Measurements from ENCODE around the gene KLF6. TPM values are rescaled to one million over a fixed set of nuclear protein-coding genes. Genes with fewer than 3 reads are reported as not detected.

The KLF6 gene
- total RNA-seq = 474 TPM
- long read RNA-seq, full-length matches to known transcripts = 1,576 of 1,876 reads
- long read RNA-seq, partial matches to known transcripts = 70 of 1,876 reads
- long read RNA-seq, other reads (novel, unspliced or antisense) = 230 of 1,876 reads

- no peak for DNase-seq (ENCODE audit: low spot score)
Measured at GRCh38 chr10:3784510-3785250, at the start of gene KLF6. Gene KLF6, minus strand, starts transcription at chr10:3785209. Its CDS starts 195 bp downstream, at chr10:3785014.

- no peak for DNase-seq (ENCODE audit: low spot score)
Measured at GRCh38 chr10:3834404-3834803, 49.4 kb upstream of the KLF6 start.

- DNase-seq (ENCODE audit: low spot score) = no peak
Measured at GRCh38 chr10:3833046-3833445, 48.0 kb upstream of the KLF6 start.

GRCh38 chr10:3832022-3832786 is 47.2 kb upstream of the KLF6 start:
- no peak for DNase-seq (ENCODE audit: low spot score)

GRCh38 chr10:3831608-3832007 is 46.6 kb upstream of the KLF6 start:
- no peak for DNase-seq (ENCODE audit: low spot score)

GRCh38 chr10:3830946-3831345 is 45.9 kb upstream of the KLF6 start:
- no peak for DNase-seq (ENCODE audit: low spot score)

- no peak for DNase-seq (ENCODE audit: low spot score)
Measured at GRCh38 chr10:3829156-3830050, 44.4 kb upstream of the KLF6 start.

GRCh38 chr10:3828404-3829155 is 43.6 kb upstream of the KLF6 start:
- no peak for DNase-seq (ENCODE audit: low spot score)

- no peak for DNase-seq (ENCODE audit: low spot score)
Measured at GRCh38 chr10:3827768-3828403, 42.9 kb upstream of the KLF6 start.

- DNase-seq (ENCODE audit: low spot score) = no peak
Measured at GRCh38 chr10:3827266-3827665, 42.3 kb upstream of the KLF6 start.

GRCh38 chr10:3825862-3826351 is 40.9 kb upstream of the KLF6 start:
- no peak for DNase-seq (ENCODE audit: low spot score)

- DNase-seq (ENCODE audit: low spot score) = no peak
Measured at GRCh38 chr10:3825244-3825643, 40.2 kb upstream of the KLF6 start.

GRCh38 chr10:3822541-3823330 is 37.7 kb upstream of the KLF6 start:
- no peak for DNase-seq (ENCODE audit: low spot score)

- no peak for DNase-seq (ENCODE audit: low spot score)
Measured at GRCh38 chr10:3820255-3820654, 35.2 kb upstream of the KLF6 start.

- no peak for DNase-seq (ENCODE audit: low spot score)
Measured at GRCh38 chr10:3816995-3817394, 32.0 kb upstream of the KLF6 start.

GRCh38 chr10:3814838-3815220 is 29.8 kb upstream of the KLF6 start:
- no peak for DNase-seq (ENCODE audit: low spot score)

- DNase-seq (ENCODE audit: low spot score) = no peak
Measured at GRCh38 chr10:3813986-3814837, 29.2 kb upstream of the KLF6 start.

- no peak for DNase-seq (ENCODE audit: low spot score)
Measured at GRCh38 chr10:3813267-3813666, 28.3 kb upstream of the KLF6 start.
